HepG2 (cell line): ENCODE data around the gene CYP19A1. TPM values are rescaled to one million over a fixed set of nuclear protein-coding genes. Genes with fewer than 3 reads are reported as not detected.

Experiments used
- ATAC-seq: fragments of 200-7000 bp; cut with Tn5 transposase; 3 replicates; pipeline ENCODE4 v1.9.1; 2020; ENCODE audit warnings: mild to moderate bottlenecking, moderate library complexity
- BruUV-seq: library from RNA; stranded (reverse); fragments of 400-500 nt; replicated peaks from 2 replicates; lab custom pipeline; 2021; lab: Mats Ljungman, UMichigan
- CTCF ChIA-PET: fragments of 300-600 bp; formaldehyde crosslinking; extraction: SDS; loops from one replicate; lab custom pipeline; 2021; ENCODE audit warnings: low total read pairs, inconsistent platforms, low intra/inter-chr PET ratio; lab: Yijun Ruan, JAX
- POLR2A ChIA-PET: fragments of 350-600 bp; sonication (Branson Sonifier 250); formaldehyde crosslinking; loops from one replicate; lab custom pipeline; 2020; ENCODE audit warnings: antibody characterized with exemption, inconsistent platforms; lab: Yijun Ruan, JAX
- DNase-seq: peaks from one replicate; pipeline ENCODE4 v3.0.0-alpha.2; 2015; ENCODE audit warnings: low spot score
- FAIRE-seq: peaks from 3 replicates; lab custom pipeline; 2011; peaks lifted over from hg19 to GRCh38; lab: Jason Lieb, UNC
- H2AFZ ChIP-seq: one replicate; pipeline ENCODE4 v1.6.1; 2011; ENCODE audit warnings: low read length, inconsistent platforms
- H3K27ac ChIP-seq: fragments of 300-600 bp; 3 replicates; pipeline ENCODE4 v1.8.0; 2011; ENCODE audit warnings: mixed run types, mild to moderate bottlenecking, mixed read lengths, low read length, inconsistent platforms; ENCODE audit not compliant: insufficient read depth; ENCODE audit errors: extremely low read length
- H3K27me3 ChIP-seq, 2 experiments: fragments of 200-600 bp in 1 of 2; 2 replicates in 1 of 2; 3 replicates in 1 of 2; pipeline versions ENCODE4 v1.6.0 to v1.8.0; 2011; ENCODE audit warnings: low read length in 2 of 2, mild to moderate bottlenecking in 2 of 2, moderate library complexity in 2 of 2, inconsistent platforms in 1 of 2; ENCODE audit not compliant: insufficient read depth in 2 of 2, control insufficient read depth in 1 of 2
- H3K36me3 ChIP-seq, 2 experiments: fragments of 200-600 bp in 1 of 2; replicated peaks in 1 of 2; 2 replicates in 1 of 2; 3 replicates in 1 of 2; pipeline versions ENCODE4 v1.5.1 to v1.8.0; 2011; ENCODE audit warnings: low read length in 2 of 2, inconsistent platforms in 1 of 2; ENCODE audit not compliant: insufficient read depth in 2 of 2, control insufficient read depth in 1 of 2
- H3K4me1 ChIP-seq: 2 replicates; pipeline ENCODE4 v1.5.1; 2012; ENCODE audit warnings: low read length, inconsistent platforms; ENCODE audit not compliant: insufficient read depth
- H3K4me2 ChIP-seq: 2 replicates; pipeline ENCODE4 v1.6.0; 2011; ENCODE audit warnings: low read depth, low read length, inconsistent platforms
- H3K4me3 ChIP-seq, 3 experiments: fragments of 200-600 bp in 1 of 3; sonication (generic), shearing (Covaris generic) in 1 of 3; replicated peaks in 1 of 3; 2 replicates each; pipeline ENCODE4 v1.5.1; 2011 to 2016; ENCODE audit warnings: low read length in 3 of 3, inconsistent platforms in 2 of 3, low read depth in 2 of 3, mild to moderate bottlenecking in 2 of 3, control low read depth in 1 of 3, mixed read lengths in 1 of 3; ENCODE audit not compliant: insufficient read depth in 1 of 3
- H3K79me2 ChIP-seq: one replicate; pipeline ENCODE4 v1.6.1; 2011; ENCODE audit warnings: low read length, inconsistent platforms; ENCODE audit not compliant: insufficient read depth
- H3K9ac ChIP-seq: 2 replicates; pipeline ENCODE4 v1.6.0; 2011; ENCODE audit warnings: mild to moderate bottlenecking, low read depth, low read length, inconsistent platforms; ENCODE audit not compliant: insufficient read depth
- H3K9me3 ChIP-seq: 2 replicates; pipeline ENCODE4 v1.5.1; 2012; ENCODE audit warnings: mild to moderate bottlenecking, low read length
- H4K20me1 ChIP-seq: 2 replicates; pipeline ENCODE4 v1.6.0; 2011; ENCODE audit warnings: inconsistent platforms, mild to moderate bottlenecking, low read length, moderate library complexity; ENCODE audit not compliant: insufficient read depth
- CSRNP1 ChIP-seq: sonication (generic); formaldehyde crosslinking; IDR thresholded peaks from 2 replicates; pipeline ENCODE4 v1.8.1; 2023; ENCODE audit warnings: mild to moderate bottlenecking, missing genetic modification reagents
- FIP1L1 ChIP-seq: fragments of 200-400 bp; formaldehyde crosslinking; IDR thresholded peaks from 2 replicates; pipeline ENCODE4 v1.6.1; 2018; ENCODE audit warnings: low read depth, mild to moderate bottlenecking, low read length, moderate library complexity, borderline replicate concordance; ENCODE audit not compliant: insufficient read depth
- ISX ChIP-seq: sonication (generic); formaldehyde crosslinking; conservative IDR thresholded peaks from 2 replicates; pipeline ENCODE4 v1.5.0; 2020; ENCODE audit warnings: missing genetic modification reagents
- KDM1A ChIP-seq: IDR thresholded peaks from 2 replicates; pipeline ENCODE4 v1.6.1; 2016; ENCODE audit warnings: missing compliant biosample characterization
- MAZ ChIP-seq, 2 experiments: sonication (generic) in 1 of 2; formaldehyde crosslinking in 1 of 2; IDR thresholded peaks; 2 replicates each; pipeline versions ENCODE4 v1.5.0 to v1.6.1; 2012 to 2020; ENCODE audit warnings: low read depth in 2 of 2, mild to moderate bottlenecking in 2 of 2, borderline replicate concordance in 1 of 2, improper control_type of control experiment in 1 of 2, low read length in 1 of 2, missing genetic modification reagents in 1 of 2, moderate library complexity in 1 of 2
- SALL2 ChIP-seq: sonication (generic); formaldehyde crosslinking; IDR thresholded peaks from 2 replicates; pipeline ENCODE4 v1.8.1; 2023; ENCODE audit warnings: mild to moderate bottlenecking, missing genetic modification reagents, inconsistent platforms
- TCF12 ChIP-seq, 2 experiments: fragments of 450-650 bp in 1 of 2; sonication (generic) in 1 of 2; formaldehyde crosslinking in 1 of 2; IDR thresholded peaks; 2 replicates each; pipeline versions ENCODE4 v1.6.1 to v1.8.0; 2017 to 2022; ENCODE audit warnings: antibody characterized with exemption in 1 of 2, mild to moderate bottlenecking in 1 of 2, missing genetic modification reagents in 1 of 2, moderate library complexity in 1 of 2
- ZNF138 ChIP-seq: sonication (generic); formaldehyde crosslinking; IDR thresholded peaks from 2 replicates; pipeline ENCODE4 v1.5.0; 2020; ENCODE audit warnings: mild to moderate bottlenecking, low read depth, missing genetic modification reagents
- ZNF24 ChIP-seq: fragments of 450-650 bp; IDR thresholded peaks from 2 replicates; pipeline ENCODE4 v1.6.1; 2017; ENCODE audit warnings: antibody characterized with exemption, mild to moderate bottlenecking
- ZNF276 ChIP-seq: sonication (generic); formaldehyde crosslinking; IDR thresholded peaks from 2 replicates; pipeline ENCODE4 v1.4.0; 2020; ENCODE audit warnings: mild to moderate bottlenecking, low read depth, missing genetic modification reagents
- ZNF549 ChIP-seq: sonication (generic); formaldehyde crosslinking; IDR thresholded peaks from 2 replicates; pipeline ENCODE4 v1.5.0; 2020; ENCODE audit warnings: missing genetic modification reagents
- ZNF552 ChIP-seq: sonication (generic); formaldehyde crosslinking; IDR thresholded peaks from 2 replicates; pipeline ENCODE4 v1.9.0; 2022; ENCODE audit warnings: missing genetic modification reagents, mild to moderate bottlenecking, borderline replicate concordance
- ZNF775 ChIP-seq: sonication (generic); formaldehyde crosslinking; IDR thresholded peaks from 2 replicates; pipeline ENCODE4 v1.4.0; 2020; ENCODE audit warnings: missing genetic modification reagents, mild to moderate bottlenecking, moderate library complexity, borderline replicate concordance
- ZNF777 ChIP-seq: sonication (generic); formaldehyde crosslinking; IDR thresholded peaks from 2 replicates; pipeline ENCODE4 v1.4.0; 2020; ENCODE audit warnings: missing genetic modification reagents
- ZNF792 ChIP-seq: IDR thresholded peaks from 2 replicates; pipeline ENCODE4 v1.6.1; 2016
- WGBS: methylation state at CpG from one replicate; pipeline ENCODE4 v1.1.6; 2017; ENCODE audit warnings: low lambda C conversion rate; 5-methylcytosine and 5-hydroxymethylcytosine counted together
- in situ Hi-C: cut with HindIII; loops from 2 replicates; pipeline ENCODE4 v1.10.0; 2017; ENCODE audit warnings: low pct_unique_long_range_greater_than_20kb; ENCODE audit not compliant: extremely low pct_ligation_motif_present
- intact Hi-C: fragments of 100-400 bp; cut with micrococcal nuclease; formaldehyde crosslinking; loops from one replicate; pipeline ENCODE4 v1.10.0; 2022; ENCODE audit not compliant: unreplicated experiment
- polyA plus RNA-seq, 8 experiments: library from polyadenylated mRNA; depleted of rRNA in 3 of 8; stranded (reverse) in 7 of 8; unstranded in 1 of 8; fragments of >200 nt; fragmentation: Illumina TruSeq in 4 of 8; extraction: Trizol in 4 of 8; gene quantifications; 2 replicates each; pipeline versions ENCODE4 v1.2.1 to v1.2.3, GENCODE V29; 2011 to 2016; ENCODE audit warnings: low read depth in 4 of 8, missing spikeins in 1 of 8, mixed read lengths in 1 of 8; ENCODE audit not compliant: insufficient read depth in 1 of 8
- total RNA-seq, 5 experiments: library from RNA; depleted of rRNA; stranded (reverse); fragments of >200 nt; fragmentation: Illumina TruSeq; extraction: Trizol; gene quantifications; 2 replicates each; pipeline ENCODE4 v1.2.3, GENCODE V29; 2016; ENCODE audit warnings: low read depth in 1 of 5

CYP19A1 gene
- total and polyA plus RNA-seq, 2 of the 13 experiments (the other 11 are each of a cell fraction or from before 2014, with no cell fraction given): 10.9 to 23.0 TPM

- ChIA-PET CTCF (no interaction called here), POLR2A (no interaction called here)
- H3K9ac ChIP-seq: no peak overlapping the region
- H3K27ac ChIP-seq: no peak overlapping the region
- in situ Hi-C loops (no loop called here), intact Hi-C loops (no loop called here)
- BruUV-seq: no TSS peak
- peaks cover 0 to 4% of the 10 kb centered on the region in 2 experiments; a peak in 1 of 5 replicates for H3K36me3 ChIP-seq
- WGBS: 60% methylated on average over 4 of the region's 4 CpGs
- H3K9me3 ChIP-seq: no peaks in the 10 kb centered on the region
- no peak overlapping the region for H3K4me2 ChIP-seq
- H4K20me1 ChIP-seq: no peaks in the 10 kb centered on the region
- H3K79me2 ChIP-seq: no peaks in the 10 kb centered on the region
- no peaks in the 10 kb centered on the region for H3K4me1 ChIP-seq
- H2AFZ ChIP-seq: no peak overlapping the region
- FAIRE-seq (no peak), ATAC-seq (no peak), DNase-seq (no peak)
- TF ChIP-seq ZNF552 (CRISPR knock-in tag) (no peak), ZNF549 (CRISPR knock-in tag) (no peak), ZNF777 (CRISPR knock-in tag) (no peak), ZNF775 (no peak), ZNF138 (CRISPR knock-in tag) (no peak), CSRNP1 (CRISPR knock-in tag) (no peak), KDM1A (CRISPR knock-in tag) (no peak), SALL2 (no peak)
- H3K4me3 ChIP-seq: no peak overlapping the region
- no peaks in the 10 kb centered on the region for H3K27me3 ChIP-seq
These were observed 98.3 kb downstream of the CYP19A1 start for GRCh38 chr15:51240066-51240465.

- WGBS: 89% methylated on average over 3 of the region's 3 CpGs
- POLR2A ChIA-PET: no interaction called here
- ATAC-seq (no peak), FAIRE-seq (no peak), DNase-seq (no peak)
- no peak overlapping the region for H3K9ac ChIP-seq
- H3K4me1 ChIP-seq: no peaks in the 10 kb centered on the region
- H3K79me2 ChIP-seq: no peaks in the 10 kb centered on the region
- intact Hi-C loops (no loop called here), in situ Hi-C loops (no loop called here)
- H3K27ac ChIP-seq: no peak overlapping the region
- no peak overlapping the region for H2AFZ ChIP-seq
- H4K20me1 ChIP-seq: no peaks in the 10 kb centered on the region; the same call in 1 of the 2 replicates
- no peaks in the 10 kb centered on the region for H3K9me3 ChIP-seq
- CTCF ChIA-PET: no interaction called here
- H3K27me3 ChIP-seq: no peaks in the 10 kb centered on the region
- no TSS peak for BruUV-seq
- no peak overlapping the region for H3K4me2 ChIP-seq
- H3K4me3 ChIP-seq: no peak overlapping the region
- peaks cover 0 to 4% of the 10 kb centered on the region in 2 experiments; a peak in 1 of 5 replicates for H3K36me3 ChIP-seq
- TF ChIP-seq TCF12 (IDR thresholded peaks at IDR 0.05): no peak
- no peak for TF ChIP-seq TCF12 (CRISPR knock-in tag; IDR thresholded peaks at IDR 0.05)
- TF ChIP-seq MAZ (IDR thresholded peaks at IDR 0.05; ENCODE audit: borderline replicate concordance, low read depth, low read length): no peak
- no peak for TF ChIP-seq MAZ (CRISPR knock-in tag; IDR thresholded peaks at IDR 0.05; ENCODE audit: low read depth)
- TF ChIP-seq ZNF24: no peak
- TF ChIP-seq ZNF792: no peak
- TF ChIP-seq FIP1L1: no peak
- no peak for TF ChIP-seq ISX (CRISPR knock-in tag)
- TF ChIP-seq ZNF276 (CRISPR knock-in tag): no peak
These were observed 100.6 kb downstream of the CYP19A1 start for GRCh38 chr15:51237816-51238215.
